HUES48 (cell line): ENCODE data around the gene FUT6.
"Not testable (repeated sequence)": the region's sequence is repeated elsewhere in the genome, so short reads cannot be mapped to it uniquely, and the experiment has no call there.

Source experiments
- H3K27ac ChIP-seq: one replicate; pipeline ENCODE4 v1.7.0; 2013; ENCODE audit warnings: low read depth, low read length, inconsistent platforms
- H3K27me3 ChIP-seq: 2 replicates; pipeline ENCODE4 v1.6.1; 2013; ENCODE audit warnings: mild to moderate bottlenecking, low read length; ENCODE audit not compliant: control insufficient read depth, insufficient read depth
- H3K36me3 ChIP-seq: 2 replicates; pipeline ENCODE4 v1.6.1; 2013; ENCODE audit warnings: low read length; ENCODE audit not compliant: control insufficient read depth, insufficient read depth
- H3K4me1 ChIP-seq: 2 replicates; pipeline ENCODE4 v1.6.1; 2013; ENCODE audit warnings: mild to moderate bottlenecking, low read length; ENCODE audit not compliant: control insufficient read depth, insufficient read depth
- H3K4me3 ChIP-seq: 2 replicates; pipeline ENCODE4 v1.5.1; 2013; ENCODE audit warnings: mild to moderate bottlenecking, low read depth, low read length
- H3K9ac ChIP-seq: 2 replicates; pipeline ENCODE4 v1.6.1; 2013; ENCODE audit warnings: mild to moderate bottlenecking, low read depth, low read length, moderate library complexity
- H3K9me3 ChIP-seq: 2 replicates; pipeline ENCODE4 v1.6.1; 2013; ENCODE audit warnings: low read length; ENCODE audit not compliant: control insufficient read depth, insufficient read depth

FUT6 gene

GRCh38 chr19:5874496-5874895 is 35.0 kb upstream of the FUT6 start:
- not testable (repeated sequence) for H3K36me3 ChIP-seq, H3K4me1 ChIP-seq, H3K9ac ChIP-seq, H3K4me3 ChIP-seq, H3K27me3 ChIP-seq, H3K27ac ChIP-seq, H3K9me3 ChIP-seq

- Histone ChIP-seq H3K36me3 (no peaks in the 10 kb centered on the region), H3K9me3 (no peaks in the 10 kb centered on the region), H3K9ac (no peak overlapping the region), H3K27me3 (no peaks in the 10 kb centered on the region), H3K4me1 (no peaks in the 10 kb centered on the region), H3K27ac (no peak overlapping the region), H3K4me3 (no peak overlapping the region)
Observed at GRCh38 chr19:5873617-5874199, 34.2 kb upstream of the FUT6 start.

GRCh38 chr19:5870986-5871394 is 31.5 kb upstream of the FUT6 start:
- H3K27ac ChIP-seq: no peak overlapping the region
- no peaks in the 10 kb centered on the region for H3K27me3 ChIP-seq
- no peaks in the 10 kb centered on the region for H3K9me3 ChIP-seq
- H3K4me1 ChIP-seq: no peaks in the 10 kb centered on the region
- no peaks in the 10 kb centered on the region for H3K36me3 ChIP-seq
- no peak overlapping the region for H3K9ac ChIP-seq
- no peak overlapping the region for H3K4me3 ChIP-seq

- no peak overlapping the region for H3K9ac ChIP-seq
- H3K9me3 ChIP-seq: no peaks in the 10 kb centered on the region
- H3K4me1 ChIP-seq: no peaks in the 10 kb centered on the region
- H3K4me3 ChIP-seq: no peak overlapping the region
- H3K36me3 ChIP-seq: no peaks in the 10 kb centered on the region
- no peak overlapping the region for H3K27ac ChIP-seq
- no peaks in the 10 kb centered on the region for H3K27me3 ChIP-seq
Observed at GRCh38 chr19:5867201-5868136, 28.0 kb upstream of the FUT6 start.

- H3K27me3 ChIP-seq: no peaks in the 10 kb centered on the region
- no peaks in the 10 kb centered on the region for H3K36me3 ChIP-seq
- H3K27ac ChIP-seq: no peak overlapping the region
- H3K9ac ChIP-seq: no peak overlapping the region
- H3K9me3 ChIP-seq: no peaks in the 10 kb centered on the region
- H3K4me3 ChIP-seq: no peak overlapping the region
- H3K4me1 ChIP-seq: no peaks in the 10 kb centered on the region
Observed at GRCh38 chr19:5865772-5866171, 26.3 kb upstream of the FUT6 start.

GRCh38 chr19:5864725-5865486 is 25.4 kb upstream of the FUT6 start:
- H3K4me1 ChIP-seq: no peaks in the 10 kb centered on the region
- no peaks in the 10 kb centered on the region for H3K9me3 ChIP-seq
- H3K4me3 ChIP-seq: no peak overlapping the region
- no peaks in the 10 kb centered on the region for H3K36me3 ChIP-seq
- no peak overlapping the region for H3K27ac ChIP-seq
- H3K9ac ChIP-seq: no peak overlapping the region
- H3K27me3 ChIP-seq: no peaks in the 10 kb centered on the region

GRCh38 chr19:5864013-5864720 is 24.7 kb upstream of the FUT6 start:
- H3K36me3 ChIP-seq: no peaks in the 10 kb centered on the region
- H3K27me3 ChIP-seq: no peaks in the 10 kb centered on the region
- no peaks in the 10 kb centered on the region for H3K4me1 ChIP-seq
- no peak overlapping the region for H3K9ac ChIP-seq
- H3K9me3 ChIP-seq: no peaks in the 10 kb centered on the region
- H3K27ac ChIP-seq: no peak overlapping the region
- no peak overlapping the region for H3K4me3 ChIP-seq

GRCh38 chr19:5863030-5863665 is 23.6 kb upstream of the FUT6 start:
- H3K36me3 ChIP-seq: no peaks in the 10 kb centered on the region
- no peaks in the 10 kb centered on the region for H3K4me1 ChIP-seq
- no peak overlapping the region for H3K27ac ChIP-seq
- no peak overlapping the region for H3K9ac ChIP-seq
- H3K4me3 ChIP-seq: no peak overlapping the region
- H3K9me3 ChIP-seq: no peaks in the 10 kb centered on the region
- H3K27me3 ChIP-seq: no peaks in the 10 kb centered on the region

GRCh38 chr19:5857203-5858081 is 17.9 kb upstream of the FUT6 start:
- no peak overlapping the region for H3K27ac ChIP-seq
- no peaks in the 10 kb centered on the region for H3K4me1 ChIP-seq
- H3K36me3 ChIP-seq: no peaks in the 10 kb centered on the region
- no peak overlapping the region for H3K9ac ChIP-seq
- H3K9me3 ChIP-seq: no peaks in the 10 kb centered on the region
- no peaks in the 10 kb centered on the region; the same call in none of the 2 replicates for H3K27me3 ChIP-seq
- H3K4me3 ChIP-seq: no peak overlapping the region

GRCh38 chr19:5855151-5855550 is 15.6 kb upstream of the FUT6 start:
- H3K9me3 ChIP-seq, H3K36me3 ChIP-seq, H3K4me1 ChIP-seq, H3K9ac ChIP-seq, H3K27ac ChIP-seq, H3K4me3 ChIP-seq, H3K27me3 ChIP-seq: not testable (repeated sequence)
